Tibial nerve (tissue), 3 donors: ENCODE results near the gene TTC39C.

Experiments
- CTCF ChIP-seq, 5 experiments: fragments of 200-600 bp in 3 of 5; fragments of 450-650 bp in 2 of 5; sonication (generic) in 3 of 5; IDR thresholded peaks; one replicate each; pipeline ENCODE4 v1.5.1; 2016 to 2019; ENCODE audit warnings: antibody characterized with exemption in 5 of 5, mild to moderate bottlenecking in 3 of 5, moderate library complexity in 2 of 5
- POLR2A ChIP-seq, 2 donors: fragments of 450-650 bp; IDR thresholded peaks; one replicate each; pipeline ENCODE4 v1.6.1; 2017; ENCODE audit warnings: antibody characterized with exemption in 2 of 2, mild to moderate bottlenecking in 2 of 2, moderate library complexity in 2 of 2

GRCh38 chr18:24089076-24089475, 74.5 kb downstream of the TTC39C start:
- no peak for TF ChIP-seq CTCF (IDR thresholded peaks at IDR 0.05)
- TF ChIP-seq POLR2A (IDR thresholded peaks at IDR 0.05), result no peak
